HepG2 (cell line): ENCODE data around the gene ARMH3. TPM values are rescaled to one million over a fixed set of nuclear protein-coding genes. Genes with fewer than 3 reads are reported as not detected.

Experiments used
- BRCA1 ChIP-seq: sonication (generic); formaldehyde crosslinking; IDR thresholded peaks from 2 replicates; pipeline ENCODE4 v1.4.0; 2020; ENCODE audit warnings: missing genetic modification reagents
- DBP ChIP-seq: sonication (generic); formaldehyde crosslinking; IDR thresholded peaks from 2 replicates; pipeline ENCODE4 v1.4.0; 2020; ENCODE audit warnings: missing genetic modification reagents; ENCODE audit errors: not compliant biosample characterization
- EEA1 ChIP-seq: sonication (generic); formaldehyde crosslinking; IDR thresholded peaks from 2 replicates; pipeline ENCODE4 v1.5.1; 2020; ENCODE audit warnings: mild to moderate bottlenecking, missing genetic modification reagents, borderline replicate concordance
- FOXP1 ChIP-seq, 2 experiments: fragments of 450-650 bp in 1 of 2; IDR thresholded peaks; 2 replicates each; pipeline ENCODE4 v1.6.1; 2017 to 2018; ENCODE audit warnings: antibody characterized with exemption in 1 of 2
- HNF4A ChIP-seq: sonication (generic); formaldehyde crosslinking; IDR thresholded peaks from 2 replicates; pipeline ENCODE4 v1.4.0; 2020; ENCODE audit warnings: missing genetic modification reagents
- HNRNPLL ChIP-seq: fragments of 200-400 bp; formaldehyde crosslinking; IDR thresholded peaks from 2 replicates; pipeline ENCODE4 v1.6.1; 2017; ENCODE audit warnings: mild to moderate bottlenecking, low read depth, low read length; ENCODE audit not compliant: poor library complexity, severe bottlenecking
- HOMEZ ChIP-seq: IDR thresholded peaks from 2 replicates; pipeline ENCODE4 v1.6.1; 2016; ENCODE audit warnings: low read depth
- PAWR ChIP-seq: sonication (generic); formaldehyde crosslinking; IDR thresholded peaks from 2 replicates; pipeline ENCODE4 v1.4.0; 2020; ENCODE audit warnings: missing genetic modification reagents, mild to moderate bottlenecking, borderline replicate concordance
- PBX2 ChIP-seq: IDR thresholded peaks from 2 replicates; pipeline ENCODE4 v1.6.1; 2016; ENCODE audit warnings: control low read depth
- POGZ ChIP-seq: sonication (generic); formaldehyde crosslinking; IDR thresholded peaks from 2 replicates; pipeline ENCODE4 v1.4.0; 2020; ENCODE audit warnings: mild to moderate bottlenecking, missing genetic modification reagents
- SMYD3 ChIP-seq: sonication (generic); formaldehyde crosslinking; IDR thresholded peaks from 2 replicates; pipeline ENCODE4 v1.8.1; 2023; ENCODE audit warnings: mild to moderate bottlenecking, missing genetic modification reagents
- SSRP1 ChIP-seq: IDR thresholded peaks from 2 replicates; pipeline ENCODE4 v1.6.1; 2016; ENCODE audit warnings: control low read depth
- SYNCRIP ChIP-seq: fragments of 200-400 bp; formaldehyde crosslinking; IDR thresholded peaks from 2 replicates; pipeline ENCODE4 v1.6.1; 2018; ENCODE audit warnings: mild to moderate bottlenecking, low read depth, low read length; ENCODE audit not compliant: insufficient read depth
- TBX3 ChIP-seq: fragments of 450-650 bp; IDR thresholded peaks from 2 replicates; pipeline ENCODE4 v1.6.1; 2017; ENCODE audit warnings: antibody characterized with exemption, mild to moderate bottlenecking, inconsistent platforms, borderline replicate concordance
- ZFY ChIP-seq: sonication (generic); formaldehyde crosslinking; IDR thresholded peaks from 2 replicates; pipeline ENCODE4 v1.4.0; 2020; ENCODE audit warnings: missing genetic modification reagents
- ZHX1 ChIP-seq: sonication (generic); formaldehyde crosslinking; IDR thresholded peaks from 2 replicates; pipeline ENCODE4 v1.8.1; 2022; ENCODE audit warnings: low read depth, mild to moderate bottlenecking, missing genetic modification reagents
- ZNF574 ChIP-seq: sonication (generic); formaldehyde crosslinking; IDR thresholded peaks from 2 replicates; pipeline ENCODE4 v1.4.0; 2020; ENCODE audit warnings: missing genetic modification reagents
- ZNF672 ChIP-seq: sonication (generic); formaldehyde crosslinking; IDR thresholded peaks from 2 replicates; pipeline ENCODE4 v1.8.1; 2022; ENCODE audit warnings: missing genetic modification reagents
- ZSCAN20 ChIP-seq: sonication (generic); formaldehyde crosslinking; IDR thresholded peaks from 2 replicates; pipeline ENCODE4 v1.4.0; 2020; ENCODE audit warnings: missing genetic modification reagents, mild to moderate bottlenecking, borderline replicate concordance
- ZSCAN22 ChIP-seq: sonication (generic); formaldehyde crosslinking; IDR thresholded peaks from 2 replicates; pipeline ENCODE4 v1.4.0; 2020; ENCODE audit warnings: mild to moderate bottlenecking, missing genetic modification reagents
- polyA plus RNA-seq, 8 experiments: library from polyadenylated mRNA; depleted of rRNA in 3 of 8; stranded (reverse) in 7 of 8; unstranded in 1 of 8; fragments of >200 nt; fragmentation: Illumina TruSeq in 4 of 8; extraction: Trizol in 4 of 8; gene quantifications; 2 replicates each; pipeline versions ENCODE4 v1.2.1 to v1.2.3, GENCODE V29; 2011 to 2016; ENCODE audit warnings: low read depth in 4 of 8, missing spikeins in 1 of 8, mixed read lengths in 1 of 8; ENCODE audit not compliant: insufficient read depth in 1 of 8
- total RNA-seq, 5 experiments: library from RNA; depleted of rRNA; stranded (reverse); fragments of >200 nt; fragmentation: Illumina TruSeq; extraction: Trizol; gene quantifications; 2 replicates each; pipeline ENCODE4 v1.2.3, GENCODE V29; 2016; ENCODE audit warnings: low read depth in 1 of 5

Gene ARMH3
- total and polyA plus RNA-seq, 2 of the 13 experiments (the other 11 are each of a cell fraction or from before 2014, with no cell fraction given) = 8.4 to 16.9 TPM

- TF ChIP-seq ZHX1 (CRISPR knock-in tag) (no peak), TBX3 (peak; percentile 82; the same call in 1 of the 2 replicates), EEA1 (no peak), ZNF574 (no peak; the same call in 1 of the 2 replicates), SYNCRIP (no peak), DBP (CRISPR knock-in tag) (no peak), PAWR (CRISPR knock-in tag) (no peak), ZNF672 (CRISPR knock-in tag) (no peak), HNRNPLL (peak; percentile 64), ZSCAN20 (CRISPR knock-in tag) (no peak), ZFY (no peak; the same call in 1 of the 2 replicates), PBX2 (no peak), FOXP1 (IDR thresholded peaks at IDR 0.05) (no peak), FOXP1 (CRISPR knock-in tag; IDR thresholded peaks at IDR 0.05) (0 out of 2 replicates have a peak, but pooled peaks have one; percentile 35), ZSCAN22 (CRISPR knock-in tag) (no peak; the same call in 1 of the 2 replicates), SSRP1 (CRISPR knock-in tag) (peak; percentile 73; the same call in 1 of the 2 replicates), HOMEZ (CRISPR knock-in tag) (peak; percentile 69), SMYD3 (CRISPR knock-in tag) (0 out of 2 replicates have a peak, but pooled peaks have one; percentile 63), HNF4A (CRISPR knock-in tag) (peak; percentile 16; the same call in 1 of the 2 replicates), POGZ (CRISPR knock-in tag) (peak; percentile 57), BRCA1 (CRISPR knock-in tag) (peak; percentile 68; the same call in 1 of the 2 replicates)
Measured at GRCh38 chr10:101818119-101818871, 237.7 kb downstream of the ARMH3 start, which contains the start of gene OGA (continued).
